Common myeloid progenitor, CD34-positive (primary cell): ENCODE results near the gene CACNA1D.
A peak's percentile ranks its signal among the peaks of the same experiment; 100 is the strongest.

Experiments used
- CTCF ChIA-PET: fragments of 350-600 bp; sonication (Branson Sonifier 250); formaldehyde crosslinking; loops from one replicate; lab custom pipeline; 2021; ENCODE audit warnings: antibody characterized with exemption; lab: Charles Lee
- POLR2A ChIA-PET: fragments of 350-600 bp; sonication (Branson Sonifier 250); formaldehyde crosslinking; loops from one replicate; lab custom pipeline; 2021; ENCODE audit warnings: antibody characterized with exemption; lab: Charles Lee
- DNase-seq, 3 donors: peaks; one replicate each; pipeline versions ENCODE4 v3.0.0 to v3.0.0-alpha.2; 2013
- H3K27ac ChIP-seq, 2 experiments: 1 replicate in 1 of 2; 2 replicates in 1 of 2; pipeline ENCODE4 v1.7.0; 2013; ENCODE audit warnings: inconsistent platforms in 2 of 2, low read length in 2 of 2, mild to moderate bottlenecking in 2 of 2, low read depth in 1 of 2, moderate library complexity in 1 of 2; ENCODE audit not compliant: severe bottlenecking in 2 of 2, insufficient read depth in 1 of 2, poor library complexity in 1 of 2
- H3K27me3 ChIP-seq, 5 experiments: replicated peaks in 2 of 5; 1 replicate in 3 of 5; 2 replicates in 2 of 5; pipeline versions ENCODE4 v1.6.1 to v1.7.0; 2013; ENCODE audit warnings: low read length in 4 of 5, mild to moderate bottlenecking in 2 of 5, moderate library complexity in 2 of 5, inconsistent platforms in 1 of 5; ENCODE audit not compliant: insufficient read depth in 5 of 5, control insufficient read depth in 4 of 5
- H3K36me3 ChIP-seq, 4 experiments: 1 replicate in 2 of 4; 2 replicates in 2 of 4; pipeline versions ENCODE4 v1.6.1 to v1.7.0; 2013; ENCODE audit warnings: low read length in 3 of 4, control low read depth in 1 of 4, mild to moderate bottlenecking in 1 of 4; ENCODE audit not compliant: control insufficient read depth in 4 of 4, insufficient read depth in 4 of 4
- H3K4me1 ChIP-seq, 4 experiments: 1 replicate in 3 of 4; 2 replicates in 1 of 4; pipeline versions ENCODE4 v1.6.1 to v1.7.1; 2013; ENCODE audit warnings: low read length in 3 of 4, mild to moderate bottlenecking in 3 of 4, control low read depth in 1 of 4, inconsistent platforms in 1 of 4, moderate library complexity in 1 of 4; ENCODE audit not compliant: control insufficient read depth in 4 of 4, insufficient read depth in 4 of 4; ENCODE audit errors: control extremely low read depth in 1 of 4
- H3K4me3 ChIP-seq, 7 experiments: 1 replicate in 4 of 7; 2 replicates in 3 of 7; pipeline versions ENCODE4 v1.5.1 to v1.7.0; 2013; ENCODE audit warnings: mild to moderate bottlenecking in 7 of 7, low read length in 6 of 7, moderate library complexity in 6 of 7, inconsistent platforms in 2 of 7, low read depth in 2 of 7, control low read depth in 1 of 7; ENCODE audit not compliant: insufficient read depth in 4 of 7, control insufficient read depth in 1 of 7; ENCODE audit errors: extremely low read depth in 1 of 7
- H3K9me3 ChIP-seq, 5 experiments: 1 replicate in 4 of 5; 2 replicates in 1 of 5; pipeline versions ENCODE4 v1.6.1 to v1.7.1; 2013; ENCODE audit warnings: low read length in 4 of 5, mild to moderate bottlenecking in 2 of 5, inconsistent platforms in 1 of 5, low read depth in 1 of 5, moderate library complexity in 1 of 5; ENCODE audit not compliant: control insufficient read depth in 4 of 5, insufficient read depth in 2 of 5; ENCODE audit errors: control extremely low read depth in 1 of 5
- WGBS: methylation state at CpG from one replicate; pipeline ENCODE4 v1.1.5; 2013; ENCODE audit not compliant: insufficient coverage; 5-methylcytosine and 5-hydroxymethylcytosine counted together

CACNA1D gene

DNA sequence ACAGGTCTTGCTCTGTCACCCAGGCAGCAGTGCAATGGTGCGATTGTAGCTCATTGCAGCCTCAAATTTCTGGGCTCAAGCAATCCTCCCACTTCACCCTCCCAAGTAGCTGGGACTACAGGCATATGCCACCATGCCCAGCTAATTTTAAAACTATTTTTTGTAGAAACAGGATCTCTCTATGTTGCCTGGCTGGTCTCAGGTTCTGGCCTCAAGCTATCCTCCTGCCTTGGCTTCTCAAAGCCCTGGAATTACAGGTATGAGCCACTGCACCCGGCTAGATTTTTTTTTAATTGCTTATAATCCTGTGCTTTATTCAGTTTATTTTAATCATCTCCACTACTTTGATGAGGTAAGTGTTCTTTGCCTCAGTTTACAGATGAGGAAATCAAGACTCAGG is 195.3 kb downstream of the CACNA1D start:
- ChIA-PET POLR2A (interaction anchor here (0.6 kb wide), 1 partner anchor 36 kb away, joined by 4 read pairs; no protein-coding TSS in a partner anchor), CTCF (interaction anchor here (1.8 kb wide), 2 partner anchors 8 to 20 kb away, joined by 6 to 7 read pairs; no protein-coding TSS in a partner anchor)
- DNase-seq: no peak
- Histone ChIP-seq H3K4me1 (peaks cover 7 to 25% (median 20%) of the 10 kb centered on the region in 4 experiments), H3K27ac (no peak overlapping the region), H3K27me3 (peaks cover 0 to 41% (median 8%) of the 10 kb centered on the region in 5 experiments), H3K9me3 (no peaks in the 10 kb centered on the region), H3K4me3 (no peak overlapping the region), H3K36me3 (no peaks in the 10 kb centered on the region)
- 100% methylated on average over 1 of the region's 2 CpGs for WGBS

DNA sequence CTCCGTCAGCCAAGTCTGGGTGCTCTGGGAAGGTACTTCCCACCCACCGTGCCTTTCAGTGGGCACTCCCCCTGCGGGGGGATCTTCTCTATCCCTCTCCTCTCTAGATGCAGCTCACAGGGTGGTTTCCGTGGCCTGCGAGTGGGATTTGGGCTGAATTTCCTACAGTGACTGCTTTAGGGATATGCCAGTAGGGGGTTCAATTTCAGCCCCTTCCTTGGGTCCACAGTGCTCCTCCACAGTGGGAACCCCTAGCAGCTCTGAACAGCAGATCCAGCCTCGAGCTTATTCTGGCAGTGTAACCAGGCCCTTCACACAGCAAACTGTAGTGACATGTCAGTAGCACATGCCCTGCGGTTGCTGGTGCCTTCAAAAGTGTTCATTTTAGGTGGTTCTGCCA is 196.1 kb downstream of the CACNA1D start:
- ChIA-PET POLR2A (no interaction called here), CTCF (interaction anchor here (1.8 kb wide), 2 partner anchors 9 to 19 kb away, joined by 6 to 7 read pairs; no protein-coding TSS in a partner anchor)
- H3K27ac ChIP-seq: no peak overlapping the region
- no peak overlapping the region for H3K4me3 ChIP-seq
- WGBS: 93% methylated on average over 7 of the region's 7 CpGs
- H3K27me3 ChIP-seq: peaks cover 0 to 49% (median 15%) of the 10 kb centered on the region in 5 experiments
- H3K4me1 ChIP-seq: peaks cover 7 to 30% (median 23%) of the 10 kb centered on the region in 4 experiments
- H3K9me3 ChIP-seq: no peaks in the 10 kb centered on the region
- no peaks in the 10 kb centered on the region for H3K36me3 ChIP-seq
- no peak for DNase-seq

DNA sequence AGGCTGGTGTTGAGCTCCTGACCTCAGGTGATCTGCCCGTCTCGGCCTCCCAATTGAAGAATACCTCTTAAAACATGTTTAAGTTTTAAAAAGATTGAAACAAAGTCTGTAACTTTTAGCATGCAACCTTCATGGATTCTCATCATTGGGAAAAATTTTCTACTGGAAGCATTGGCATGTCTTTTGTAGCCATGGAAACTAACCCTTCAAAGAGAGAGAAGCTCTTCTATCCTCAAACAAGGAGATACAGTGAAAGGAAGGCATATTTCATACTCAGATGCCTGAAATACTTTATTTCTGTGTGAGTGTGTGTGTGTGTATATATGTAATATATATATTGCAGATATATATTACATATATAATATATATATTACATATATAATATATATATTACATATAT is 196.9 kb downstream of the CACNA1D start:
- H3K27ac ChIP-seq: no peak overlapping the region
- H3K4me1 ChIP-seq: peaks cover 7 to 30% (median 23%) of the 10 kb centered on the region in 4 experiments
- WGBS: 92% methylated on average over 2 of the region's 2 CpGs
- no peak for DNase-seq
- no peaks in the 10 kb centered on the region for H3K9me3 ChIP-seq
- no peaks in the 10 kb centered on the region for H3K36me3 ChIP-seq
- POLR2A ChIA-PET: no interaction called here
- H3K4me3 ChIP-seq: no peak overlapping the region
- CTCF ChIA-PET: interaction anchor here (1.8 kb wide), 1 partner anchor 10 kb away, joined by 6 read pairs; no protein-coding TSS in a partner anchor
- H3K27me3 ChIP-seq: peaks cover 0 to 51% (median 19%) of the 10 kb centered on the region in 5 experiments

DNA sequence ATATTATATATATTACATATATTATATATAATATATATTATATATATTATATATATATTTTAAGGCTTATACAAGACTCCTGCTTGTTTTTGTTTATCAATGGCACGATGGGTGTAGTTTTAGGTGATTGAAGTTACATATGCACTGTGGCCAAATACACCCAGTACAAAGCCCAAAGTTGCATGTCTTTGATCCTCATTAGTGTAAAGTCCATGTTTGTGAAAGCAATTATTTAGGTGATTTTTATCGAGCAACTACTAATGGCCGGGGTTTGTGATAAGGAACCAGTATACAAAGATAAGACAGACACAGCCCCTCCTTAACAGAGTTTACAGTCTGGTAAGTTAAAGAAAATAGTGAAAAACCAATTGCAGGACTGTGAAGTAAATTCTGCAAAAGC is 197.5 kb downstream of the CACNA1D start:
- ChIA-PET CTCF (interaction anchor here (1.9 kb wide), 1 partner anchor 19 kb away, joined by 10 read pairs; no protein-coding TSS in a partner anchor), POLR2A (no interaction called here)
- no peak for DNase-seq
- Histone ChIP-seq H3K9me3 (no peaks in the 10 kb centered on the region), H3K27me3 (peaks cover 0 to 56% (median 21%) of the 10 kb centered on the region in 5 experiments), H3K36me3 (no peaks in the 10 kb centered on the region), H3K27ac (no peak overlapping the region), H3K4me3 (no peak overlapping the region), H3K4me1 (peaks cover 7 to 32% (median 23%) of the 10 kb centered on the region in 4 experiments)
- 82% methylated on average over 2 of the region's 3 CpGs for WGBS

DNA sequence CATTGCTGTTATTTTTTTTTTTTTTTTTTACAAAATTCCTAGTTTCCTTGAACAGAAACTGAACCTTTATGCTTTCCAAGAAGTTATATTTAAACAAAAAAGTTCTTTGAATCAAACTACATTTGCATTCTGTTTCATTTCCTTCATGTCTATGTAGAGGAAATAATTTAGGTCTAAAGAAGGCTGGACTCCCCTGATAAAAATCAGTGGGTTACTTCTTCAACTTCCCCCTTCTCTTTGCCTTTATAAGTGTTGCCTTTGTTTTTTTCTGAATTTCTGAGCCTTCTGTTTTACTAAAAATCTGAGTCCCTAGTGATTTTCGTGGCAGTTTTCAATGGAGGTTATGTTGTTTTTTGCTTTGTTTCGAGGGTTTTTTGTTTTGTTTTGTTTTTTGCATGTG is 199.0 kb downstream of the CACNA1D start:
- peak; percentile 60 to 89 (median 81) for DNase-seq
- H3K4me1 ChIP-seq: peaks cover 7 to 36% (median 23%) of the 10 kb centered on the region in 4 experiments
- POLR2A ChIA-PET: interaction anchor here (0.7 kb wide), 1 partner anchor 438 kb away, joined by 3 read pairs; no protein-coding TSS in a partner anchor
- CTCF ChIA-PET: interaction anchor here (0.7 to 1.9 kb wide), 3 partner anchors 14 to 17 kb away, joined by 3 to 10 read pairs (median 3); no protein-coding TSS in a partner anchor
- H3K4me3 ChIP-seq: peak overlapping the region in 2 of 7 experiments; percentile 10 to 25
- no peak overlapping the region for H3K27ac ChIP-seq
- H3K36me3 ChIP-seq: no peaks in the 10 kb centered on the region
- peaks cover 0 to 52% (median 16%) of the 10 kb centered on the region in 5 experiments for H3K27me3 ChIP-seq
- no peaks in the 10 kb centered on the region for H3K9me3 ChIP-seq
- 0% methylated on average over 2 of the region's 2 CpGs for WGBS

DNA sequence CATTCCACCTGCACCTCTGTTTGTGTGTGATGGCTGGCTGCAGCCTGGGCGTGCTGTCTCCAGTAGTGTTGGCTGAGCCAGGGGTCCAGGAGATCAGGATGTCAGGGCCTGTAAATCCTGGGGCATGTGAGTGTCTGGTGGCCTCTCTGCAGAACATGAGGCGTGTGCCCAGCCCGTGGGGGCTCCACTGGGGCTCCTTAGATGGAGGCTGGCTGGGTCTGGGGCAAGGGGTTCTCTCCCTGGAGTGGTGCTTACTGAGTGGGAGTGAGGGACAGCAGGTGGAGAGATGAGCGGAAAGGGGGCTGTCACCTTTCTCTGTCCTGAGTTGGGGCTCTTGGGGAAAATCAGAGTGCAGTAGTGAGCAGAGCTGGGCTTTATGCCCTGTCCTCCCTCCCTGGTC is 199.6 kb downstream of the CACNA1D start:
- no peak for DNase-seq
- no peak overlapping the region for H3K4me3 ChIP-seq
- peaks cover 7 to 36% (median 23%) of the 10 kb centered on the region in 4 experiments for H3K4me1 ChIP-seq
- H3K27me3 ChIP-seq: peaks cover 0 to 47% (median 15%) of the 10 kb centered on the region in 5 experiments
- ChIA-PET CTCF (no interaction called here), POLR2A (no interaction called here)
- H3K27ac ChIP-seq: no peak overlapping the region
- no peaks in the 10 kb centered on the region for H3K36me3 ChIP-seq
- 83% methylated on average over 3 of the region's 4 CpGs for WGBS
- H3K9me3 ChIP-seq: no peaks in the 10 kb centered on the region

DNA sequence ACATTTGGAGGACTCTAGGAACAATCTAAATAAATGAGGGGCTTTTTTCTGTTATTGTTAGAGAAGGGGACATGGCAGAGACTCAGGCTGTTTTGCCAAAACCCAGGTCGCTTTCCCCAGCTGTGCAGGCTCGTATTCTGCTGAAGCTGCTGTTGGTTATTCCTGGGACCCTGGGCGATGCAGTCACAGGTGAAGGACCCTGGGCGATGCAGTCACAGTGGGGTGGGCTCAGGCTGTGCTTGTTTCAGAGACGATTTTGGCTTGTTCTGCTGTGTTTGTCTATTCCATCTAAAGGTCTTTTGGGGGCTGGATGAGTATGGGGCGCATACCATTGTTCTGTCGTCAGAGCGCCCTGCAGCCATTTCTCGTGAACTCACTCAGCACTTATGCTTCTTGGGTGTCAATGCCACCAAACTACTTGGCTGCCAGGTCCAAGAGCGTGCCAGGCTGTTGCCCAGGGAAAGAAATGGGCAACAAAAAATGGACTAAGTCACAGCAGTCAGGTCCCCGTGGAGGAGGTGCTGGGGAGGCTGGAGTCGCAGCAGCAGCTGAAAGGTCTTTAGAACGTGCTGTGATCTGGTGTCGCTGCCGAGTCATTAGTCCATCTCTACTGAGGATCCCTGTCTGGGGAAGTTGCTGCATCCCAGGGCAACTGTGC is 200.4 kb downstream of the CACNA1D start:
- no peaks in the 10 kb centered on the region for H3K9me3 ChIP-seq
- H3K4me1 ChIP-seq: peaks cover 7 to 38% (median 23%) of the 10 kb centered on the region in 4 experiments
- DNase-seq: no peak
- CTCF ChIA-PET: interaction anchor here (1.1 kb wide), 1 partner anchor 16 kb away, joined by 4 read pairs; no protein-coding TSS in a partner anchor
- H3K27me3 ChIP-seq: peaks cover 0 to 46% (median 19%) of the 10 kb centered on the region in 5 experiments
- 95% methylated on average over 14 of the region's 15 CpGs for WGBS
- H3K27ac ChIP-seq: no peak overlapping the region
- H3K36me3 ChIP-seq: no peaks in the 10 kb centered on the region
- H3K4me3 ChIP-seq: no peak overlapping the region
- POLR2A ChIA-PET: no interaction called here
